A549 (cell line): ENCODE data around the gene MRRF. TPM values are rescaled to one million over a fixed set of nuclear protein-coding genes. Genes with fewer than 3 reads are reported as not detected.

Source experiments
- ATAC-seq, 2 experiments: fragments of 200-7000 bp in 1 of 2; fragments of >200 bp in 1 of 2; cut with Nextera tagmentation in 1 of 2; cut with Tn5 transposase in 1 of 2; 3 replicates each; pipeline versions ENCODE4 v1.8.0 to v1.9.1; 2018 to 2020; ENCODE audit warnings: mild to moderate bottlenecking in 1 of 2, moderate library complexity in 1 of 2
- CTCF ChIA-PET: fragments of 300-600 bp; sonication (Branson Sonifier 250); formaldehyde crosslinking; extraction: SDS; loops from one replicate; lab custom pipeline; 2021; ENCODE audit warnings: antibody characterized with exemption, inconsistent platforms; lab: Yijun Ruan, JAX
- POLR2A ChIA-PET: fragments of 350-600 bp; formaldehyde crosslinking; extraction: SDS; loops from one replicate; lab custom pipeline; 2021; ENCODE audit warnings: antibody characterized with exemption, inconsistent platforms; lab: Yijun Ruan, JAX
- DNase-seq, 2 experiments: peaks; one replicate each; pipeline versions ENCODE4 v3.0.0 to v3.0.0-alpha.2; 2011 to 2016; ENCODE audit warnings: low read depth in 1 of 2, low spot score in 1 of 2
- FAIRE-seq: peaks from 2 replicates; lab custom pipeline; 2011; peaks lifted over from hg19 to GRCh38; lab: Jason Lieb, UNC
- H3K27ac ChIP-seq, 2 experiments: fragments of >200 bp; sonication (Bioruptor Twin); formaldehyde crosslinking; 3 replicates each; pipeline ENCODE4 v1.5.1; 2016 to 2017
- H3K4me1 ChIP-seq: fragments of >200 bp; sonication (Bioruptor Twin); formaldehyde crosslinking; 3 replicates; pipeline ENCODE4 v1.6.1; 2016
- H3K4me2 ChIP-seq: fragments of >200 bp; sonication (Bioruptor Twin); formaldehyde crosslinking; 3 replicates; pipeline ENCODE4 v1.6.1; 2016
- H3K4me3 ChIP-seq: fragments of >200 bp; sonication (Bioruptor Twin); formaldehyde crosslinking; 3 replicates; pipeline ENCODE4 v1.5.1; 2016
- H3K9me3 ChIP-seq: fragments of >200 bp; sonication (Bioruptor Twin); formaldehyde crosslinking; 3 replicates; pipeline ENCODE4 v1.6.1; 2016
- BCL3 ChIP-seq: fragments of >200 bp; sonication (Bioruptor Twin); formaldehyde crosslinking; IDR thresholded peaks from 3 replicates; pipeline ENCODE4 v1.6.1; 2016
- BHLHE40 ChIP-seq: IDR thresholded peaks from 2 replicates; pipeline ENCODE4 v1.6.1; 2012; ENCODE audit warnings: low read depth, low read length, inconsistent platforms
- CHD2 ChIP-seq: fragments of 150-350 bp; IDR thresholded peaks from 2 replicates; pipeline ENCODE4 v1.6.1; 2014; ENCODE audit warnings: low read length; ENCODE audit not compliant: partially characterized antibody
- CTCF ChIP-seq: fragments of >200 bp; sonication (Bioruptor Twin); formaldehyde crosslinking; IDR thresholded peaks from 3 replicates; pipeline ENCODE4 v1.5.1; 2016
- EHF ChIP-seq: fragments of 250-450 bp; sonication (Bioruptor Pico); IDR thresholded peaks from 2 replicates; pipeline ENCODE4 v1.5.0; 2020; ENCODE audit warnings: mild to moderate bottlenecking
- ELK1 ChIP-seq: fragments of 150-350 bp; IDR thresholded peaks from 2 replicates; pipeline ENCODE4 v1.6.1; 2014; ENCODE audit warnings: low read depth, mild to moderate bottlenecking, low read length
- EP300 ChIP-seq, 2 experiments: fragments of >200 bp; sonication (Bioruptor Twin); formaldehyde crosslinking; IDR thresholded peaks; 2 replicates in 1 of 2; 3 replicates in 1 of 2; pipeline ENCODE4 v1.6.1; 2016 to 2017
- FOSL2 ChIP-seq, 2 experiments: fragments of 450-650 bp in 1 of 2; fragments of >200 bp in 1 of 2; sonication (Bioruptor Twin) in 1 of 2; formaldehyde crosslinking; IDR thresholded peaks; 2 replicates each; pipeline versions ENCODE4 v1.5.0 to v1.6.1; 2016 to 2020; ENCODE audit warnings: mild to moderate bottlenecking in 1 of 2, moderate library complexity in 1 of 2
- FOXS1 ChIP-seq: fragments of 250-450 bp; sonication (Bioruptor Pico); IDR thresholded peaks from 2 replicates; pipeline ENCODE4 v1.5.0; 2020; ENCODE audit warnings: mild to moderate bottlenecking, moderate library complexity
- HDAC2 ChIP-seq: fragments of 200-600 bp; sonication (generic); IDR thresholded peaks from 2 replicates; pipeline ENCODE4 v1.6.1; 2016
- HES2 ChIP-seq: fragments of >200 bp; sonication (Bioruptor Twin); formaldehyde crosslinking; IDR thresholded peaks from 2 replicates; pipeline ENCODE4 v1.6.1; 2016
- HEYL ChIP-seq: fragments of 250-450 bp; sonication (Bioruptor Pico); IDR thresholded peaks from 2 replicates; pipeline ENCODE4 v1.8.0; 2021; ENCODE audit warnings: mild to moderate bottlenecking, moderate library complexity
- HOXA7 ChIP-seq: fragments of 250-450 bp; sonication (Bioruptor Pico); IDR thresholded peaks from 2 replicates; pipeline ENCODE4 v1.5.0; 2020; ENCODE audit warnings: mild to moderate bottlenecking, moderate library complexity
- HOXB13 ChIP-seq: fragments of 250-450 bp; sonication (Bioruptor Pico); IDR thresholded peaks from 2 replicates; pipeline ENCODE4 v1.5.0; 2020; ENCODE audit warnings: low read depth, mild to moderate bottlenecking, moderate library complexity
- JUN ChIP-seq, 2 experiments: fragments of >200 bp; sonication (Bioruptor Twin); formaldehyde crosslinking; IDR thresholded peaks; 2 replicates in 1 of 2; 3 replicates in 1 of 2; pipeline ENCODE4 v1.6.1; 2016 to 2017
- JUNB ChIP-seq: fragments of >200 bp; sonication (Bioruptor Twin); formaldehyde crosslinking; IDR thresholded peaks from 2 replicates; pipeline ENCODE4 v1.6.1; 2016
- KDM1A ChIP-seq: fragments of 200-600 bp; sonication (generic); IDR thresholded peaks from 2 replicates; pipeline ENCODE4 v1.6.1; 2016; ENCODE audit warnings: low read depth, mild to moderate bottlenecking
- KDM5A ChIP-seq: fragments of 200-600 bp; sonication (generic); IDR thresholded peaks from 2 replicates; pipeline ENCODE4 v1.6.1; 2016; ENCODE audit warnings: antibody characterized with exemption, mild to moderate bottlenecking
- MAFK ChIP-seq: fragments of 450-650 bp; IDR thresholded peaks from 2 replicates; pipeline ENCODE4 v1.6.1; 2014; ENCODE audit not compliant: partially characterized antibody
- MYC ChIP-seq: IDR thresholded peaks from 2 replicates; pipeline ENCODE4 v1.6.1; 2012; ENCODE audit warnings: mild to moderate bottlenecking, inconsistent platforms, low read length, improper control_type of control experiment, borderline replicate concordance
- NR3C1 ChIP-seq: fragments of >200 bp; sonication (Bioruptor Twin); formaldehyde crosslinking; IDR thresholded peaks from 3 replicates; pipeline ENCODE4 v1.6.1; 2017
- RAD21 ChIP-seq, 2 experiments: fragments of >200 bp in 1 of 2; sonication (Bioruptor Twin) in 1 of 2; formaldehyde crosslinking in 1 of 2; IDR thresholded peaks in 1 of 2; conservative IDR thresholded peaks in 1 of 2; 2 replicates in 1 of 2; 3 replicates in 1 of 2; pipeline ENCODE4 v1.6.1; 2012 to 2018; ENCODE audit warnings: inconsistent platforms in 1 of 2
- RARB ChIP-seq: fragments of 250-450 bp; sonication (Bioruptor Pico); IDR thresholded peaks from 2 replicates; pipeline ENCODE4 v1.8.0; 2021; ENCODE audit warnings: mild to moderate bottlenecking, moderate library complexity
- USF2 ChIP-seq: fragments of 450-650 bp; IDR thresholded peaks from 2 replicates; pipeline ENCODE4 v1.6.1; 2014; ENCODE audit warnings: antibody characterized with exemption
- ZNF302 ChIP-seq: fragments of 250-450 bp; sonication (Bioruptor Pico); IDR thresholded peaks from 2 replicates; pipeline ENCODE4 v1.9.0; 2021; ENCODE audit warnings: inconsistent platforms, mild to moderate bottlenecking, moderate library complexity
- ZSCAN20 ChIP-seq: fragments of 250-450 bp; sonication (Bioruptor Pico); IDR thresholded peaks from 2 replicates; pipeline ENCODE4 v1.8.0; 2022; ENCODE audit warnings: mild to moderate bottlenecking, moderate library complexity
- WGBS: methylation state at CpG from one replicate; pipeline ENCODE4 v1.1.6; 2017; ENCODE audit errors: missing lambda C conversion rate; 5-methylcytosine and 5-hydroxymethylcytosine counted together
- polyA plus RNA-seq, 4 experiments: library from polyadenylated mRNA; depleted of rRNA in 3 of 4; stranded (reverse); fragments of >200 nt; fragmentation: RNase III in 1 of 4; extraction: RNeasy Plus Mini Kit Qiagen cat#74134 plus additional on column Dnase treatment in 1 of 4; gene quantifications; 2 replicates in 3 of 4; 3 replicates in 1 of 4; pipeline ENCODE4 v1.2.3, GENCODE V29; 2011 to 2017

MRRF gene
- polyA plus RNA-seq, 2 of the 4 experiments (the other 2 are of a cell fraction) = 63.6 to 107 TPM

GRCh38 chr9:122281368-122281767 lies 16.7 kb downstream of the MRRF start:
- TF ChIP-seq NR3C1 (no peak), MYC (no peak), FOXS1 (CRISPR knock-in tag) (no peak), ZNF302 (no peak), HOXA7 (CRISPR knock-in tag) (no peak), KDM1A (no peak), RARB (CRISPR knock-in tag) (no peak), CTCF (no peak), BCL3 (no peak), HEYL (CRISPR knock-in tag) (no peak), JUNB (no peak), EP300 (IDR thresholded peaks at IDR 0.05) (no peak), USF2 (no peak), BHLHE40 (no peak), HOXB13 (CRISPR knock-in tag) (no peak), JUN (IDR thresholded peaks at IDR 0.05) (no peak)
- TF ChIP-seq, all 56 proteins: peak for 0
- POLR2A ChIA-PET = no interaction called here
- H3K4me3 ChIP-seq = no peak overlapping the region
- H3K9me3 ChIP-seq = peaks cover 15% of the 10 kb centered on the region
- DNase-seq (no peak), ATAC-seq (no peak), FAIRE-seq (no peak)
- no peak overlapping the region for H3K4me2 ChIP-seq
- H3K4me1 ChIP-seq = no peaks in the 10 kb centered on the region
- no peak overlapping the region for H3K27ac ChIP-seq
- CTCF ChIA-PET = interaction anchor here (0.6 to 1.9 kb wide), 2 partner anchors 69 to 158 kb away, joined by 3 to 5 read pairs; no protein-coding TSS in a partner anchor
- 91% methylated on average over 5 of the region's 5 CpGs for WGBS

GRCh38 chr9:122286764-122287163 lies 22.1 kb downstream of the MRRF start:
- ChIA-PET CTCF (interaction anchor here (1.0 kb wide), 1 partner anchor 44 kb away, joined by 3 read pairs; no protein-coding TSS in a partner anchor), POLR2A (no interaction called here)
- H3K4me3 ChIP-seq = no peak overlapping the region
- DNase-seq (no peak), FAIRE-seq (no peak), ATAC-seq (no peak)
- H3K9me3 ChIP-seq = no peaks in the 10 kb centered on the region
- H3K27ac ChIP-seq = no peak overlapping the region
- no peaks in the 10 kb centered on the region for H3K4me1 ChIP-seq
- no peak overlapping the region for H3K4me2 ChIP-seq
- 82% methylated on average over 1 of the region's 1 CpG for WGBS
- TF ChIP-seq FOSL2 (IDR thresholded peaks at IDR 0.05) (no peak), FOSL2 (CRISPR knock-in tag; IDR thresholded peaks at IDR 0.05) (no peak), CHD2 (no peak), USF2 (no peak), ZSCAN20 (CRISPR knock-in tag) (no peak), HES2 (no peak), NR3C1 (no peak), ELK1 (no peak), MAFK (no peak), EHF (CRISPR knock-in tag) (no peak), JUNB (no peak), RAD21 (conservative IDR thresholded peaks at IDR 0.05 in 1 of 2, IDR thresholded peaks at IDR 0.05 in 1 of 2) (no peak), MYC (no peak), KDM5A (no peak), HDAC2 (no peak)
